ENCODE results near the gene CCDC197. TPM values are rescaled to one million over a fixed set of nuclear protein-coding genes. Genes with fewer than 3 reads are reported as not detected.
A peak's percentile ranks its signal among the peaks of the same experiment; 100 is the strongest.

Gene CCDC197
- total RNA-seq, 2 experiments from 2014 or later = not detected

GRCh38 chr14:94022532-94023411, 25.7 kb downstream of the CCDC197 start:
- H3K4me3 Mint-ChIP-seq = no peak overlapping the region
- TF ChIP-seq CTCF (IDR thresholded peaks at IDR 0.05) = no peak
- ChIA-PET CTCF (interaction anchor here (0.9 to 4.0 kb wide), 6 partner anchors 13 to 158 kb away, joined by 3 to 31 read pairs (median 10); no protein-coding TSS in a partner anchor), POLR2A (interaction anchor here (1.0 to 1.5 kb wide), 2 partner anchors 8 to 83 kb away, joined by 3 read pairs; no protein-coding TSS in a partner anchor)
- no peak for ATAC-seq
- intact Hi-C loops (cut with micrococcal nuclease) = no loop called here
- peak overlapping the region; percentile 23 for H3K27ac Mint-ChIP-seq
- H3K4me1 Mint-ChIP-seq (ENCODE audit: low read depth) = peaks cover 37% of the 10 kb centered on the region
- DNase-seq = no peak
- no peaks in the 10 kb centered on the region for H3K36me3 Mint-ChIP-seq (ENCODE audit: low read depth)
- H3K9me3 Mint-ChIP-seq = no peaks in the 10 kb centered on the region
- H3K27me3 Mint-ChIP-seq = peaks cover 3% of the 10 kb centered on the region

- TF ChIP-seq CTCF (IDR thresholded peaks at IDR 0.05) = no peak
- intact Hi-C loops (cut with micrococcal nuclease) = no loop called here
- no peak for ATAC-seq
- H3K27ac Mint-ChIP-seq = no peak overlapping the region
- DNase-seq = no peak
- ChIA-PET POLR2A (interaction anchor here (0.6 kb wide), 1 partner anchor 69 kb away, joined by 3 read pairs; no protein-coding TSS in a partner anchor), CTCF (interaction anchor here (1.3 to 2.9 kb wide), 5 partner anchors 12 to 112 kb away, joined by 3 to 19 read pairs (median 7); no protein-coding TSS in a partner anchor)
- H3K27me3 Mint-ChIP-seq = peaks cover 3% of the 10 kb centered on the region
- H3K9me3 Mint-ChIP-seq = no peaks in the 10 kb centered on the region
- H3K4me1 Mint-ChIP-seq (ENCODE audit: low read depth) = peaks cover 49% of the 10 kb centered on the region
- H3K4me3 Mint-ChIP-seq = no peak overlapping the region
- H3K36me3 Mint-ChIP-seq (ENCODE audit: low read depth) = no peaks in the 10 kb centered on the region
Measured at GRCh38 chr14:94024549-94024948, 27.4 kb downstream of the CCDC197 start.

GRCh38 chr14:94025720-94026119, 28.6 kb downstream of the CCDC197 start:
- no peaks in the 10 kb centered on the region for H3K9me3 Mint-ChIP-seq
- intact Hi-C loops (cut with micrococcal nuclease) = no loop called here
- ChIA-PET CTCF (interaction anchor here (0.7 to 2.9 kb wide), 7 partner anchors 9 to 111 kb away, joined by 3 to 19 read pairs (median 6); no protein-coding TSS in a partner anchor), POLR2A (interaction anchor here (0.7 to 1.5 kb wide), 7 partner anchors 10 to 90 kb away, joined by 3 to 5 read pairs (median 3); partner anchors contain the start of genes DDX24 and IFI27L1)
- H3K4me3 Mint-ChIP-seq = peak overlapping the region; percentile 42
- no peaks in the 10 kb centered on the region for H3K36me3 Mint-ChIP-seq (ENCODE audit: low read depth)
- H3K27ac Mint-ChIP-seq = no peak overlapping the region
- TF ChIP-seq CTCF (IDR thresholded peaks at IDR 0.05) = no peak
- DNase-seq (no peak), ATAC-seq (no peak)
- peaks cover 46% of the 10 kb centered on the region for H3K4me1 Mint-ChIP-seq (ENCODE audit: low read depth)
- H3K27me3 Mint-ChIP-seq = peaks cover 1% of the 10 kb centered on the region

- ATAC-seq = peak; percentile 96
- POLR2A ChIA-PET = interaction anchor here (0.7 to 1.5 kb wide), 8 partner anchors 9 to 90 kb away, joined by 3 to 5 read pairs (median 3); partner anchors contain the start of genes DDX24 and IFI27L1
- H3K27ac Mint-ChIP-seq = no peak within 1 kb of the TSS
Measured at GRCh38 chr14:94026173-94026888, 29.2 kb downstream of the CCDC197 start, which contains the start of gene OTUB2. Gene OTUB2 (plus strand): TSS chr14:94026340. CDS start chr14:94026538, 198 bp downstream.

More at GRCh38 chr14:94026173-94026888, 29.2 kb downstream of the CCDC197 start, which contains the start of gene OTUB2:
- Mint-ChIP-seq H3K27me3 (peaks cover 1% of the 10 kb centered on the region), H3K36me3 (ENCODE audit: low read depth) (no peaks in the 10 kb centered on the region), H3K4me1 (ENCODE audit: low read depth) (peaks cover 40% of the 10 kb centered on the region), H3K9me3 (no peaks in the 10 kb centered on the region), H3K4me3 (peak within 1 kb of the TSS; percentile 42)
- CTCF ChIA-PET = interaction anchor here (0.7 to 2.9 kb wide), 7 partner anchors 10 to 110 kb away, joined by 3 to 19 read pairs (median 6); no protein-coding TSS in a partner anchor
- DNase-seq = peak; percentile 98
- no peak for TF ChIP-seq CTCF (IDR thresholded peaks at IDR 0.05)
- intact Hi-C loops (cut with micrococcal nuclease) = no loop called here
